AG04449 (cell line): Measurements from ENCODE around the gene ITFG1.

ENCODE experiments used
- CTCF ChIA-PET: fragments of 350-600 bp; formaldehyde crosslinking; extraction: SDS; loops from one replicate; lab custom pipeline; 2021; ENCODE audit warnings: antibody characterized with exemption; lab: Yijun Ruan, JAX
- POLR2A ChIA-PET: fragments of 400-600, 350-600 bp; formaldehyde crosslinking; extraction: SDS; loops from one replicate; lab custom pipeline; 2020; ENCODE audit warnings: antibody characterized with exemption, inconsistent platforms; lab: Yijun Ruan, JAX
- DNase-seq: peaks from one replicate; pipeline ENCODE4 v3.0.0-alpha.2; 2010; ENCODE audit warnings: low read depth, low spot score
- H3K4me3 ChIP-seq: 2 replicates; pipeline ENCODE4 v1.5.1; 2011; ENCODE audit warnings: low read depth, mild to moderate bottlenecking, control low read depth, low read length
- TF ChIP-seq, protein P1 (sequence below): IDR thresholded peaks from one replicate; pipeline ENCODE4 v1.5.1; 2011; ENCODE audit warnings: mild to moderate bottlenecking, moderate library complexity, low read length, control low read depth, inconsistent platforms; ENCODE audit not compliant: insufficient read depth; ENCODE audit errors: missing control alignments

The ITFG1 gene

DNA sequence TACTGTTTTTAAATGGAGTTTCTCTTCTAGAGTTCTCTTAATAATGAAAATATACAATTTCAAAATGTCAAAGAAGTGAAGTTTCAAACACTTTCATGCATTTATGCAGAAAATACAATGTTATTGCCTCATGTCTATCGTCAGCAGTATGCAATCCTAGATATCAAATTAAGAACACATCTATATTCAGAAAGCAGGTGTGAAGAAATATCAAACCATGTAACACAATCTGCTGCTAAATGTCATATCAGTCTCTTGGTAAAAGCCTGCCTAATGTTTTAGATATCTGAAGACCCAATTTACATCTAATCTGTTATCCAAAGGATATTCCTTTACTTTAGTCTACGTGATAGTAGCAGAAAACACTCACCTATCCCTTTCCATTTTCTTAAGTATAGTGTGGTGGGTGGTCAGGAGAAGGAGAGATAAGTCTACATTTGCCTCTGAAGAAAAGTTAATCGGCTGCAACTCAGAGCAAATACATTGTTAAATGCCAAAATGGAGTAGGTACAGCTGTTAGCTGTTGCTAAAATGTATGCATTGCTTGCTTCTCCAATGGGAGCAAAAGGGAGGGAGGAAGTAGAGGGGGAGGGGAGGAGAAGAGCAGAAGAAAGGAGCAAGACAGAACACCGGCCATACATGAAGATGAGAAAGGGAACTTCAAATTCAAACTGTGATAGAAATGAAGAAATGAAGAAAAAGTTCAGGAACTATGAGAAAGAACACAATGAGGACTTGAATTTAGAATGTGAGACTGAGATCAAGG, 64.9 kb downstream of the ITFG1 start:
- no peak overlapping the region for H3K4me3 ChIP-seq
- CTCF ChIA-PET, result no interaction called here
- no peak for DNase-seq
- TF ChIP-seq, protein P1, sequence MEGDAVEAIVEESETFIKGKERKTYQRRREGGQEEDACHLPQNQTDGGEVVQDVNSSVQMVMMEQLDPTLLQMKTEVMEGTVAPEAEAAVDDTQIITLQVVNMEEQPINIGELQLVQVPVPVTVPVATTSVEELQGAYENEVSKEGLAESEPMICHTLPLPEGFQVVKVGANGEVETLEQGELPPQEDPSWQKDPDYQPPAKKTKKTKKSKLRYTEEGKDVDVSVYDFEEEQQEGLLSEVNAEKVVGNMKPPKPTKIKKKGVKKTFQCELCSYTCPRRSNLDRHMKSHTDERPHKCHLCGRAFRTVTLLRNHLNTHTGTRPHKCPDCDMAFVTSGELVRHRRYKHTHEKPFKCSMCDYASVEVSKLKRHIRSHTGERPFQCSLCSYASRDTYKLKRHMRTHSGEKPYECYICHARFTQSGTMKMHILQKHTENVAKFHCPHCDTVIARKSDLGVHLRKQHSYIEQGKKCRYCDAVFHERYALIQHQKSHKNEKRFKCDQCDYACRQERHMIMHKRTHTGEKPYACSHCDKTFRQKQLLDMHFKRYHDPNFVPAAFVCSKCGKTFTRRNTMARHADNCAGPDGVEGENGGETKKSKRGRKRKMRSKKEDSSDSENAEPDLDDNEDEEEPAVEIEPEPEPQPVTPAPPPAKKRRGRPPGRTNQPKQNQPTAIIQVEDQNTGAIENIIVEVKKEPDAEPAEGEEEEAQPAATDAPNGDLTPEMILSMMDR, result no peak
- POLR2A ChIA-PET, result no interaction called here

DNA sequence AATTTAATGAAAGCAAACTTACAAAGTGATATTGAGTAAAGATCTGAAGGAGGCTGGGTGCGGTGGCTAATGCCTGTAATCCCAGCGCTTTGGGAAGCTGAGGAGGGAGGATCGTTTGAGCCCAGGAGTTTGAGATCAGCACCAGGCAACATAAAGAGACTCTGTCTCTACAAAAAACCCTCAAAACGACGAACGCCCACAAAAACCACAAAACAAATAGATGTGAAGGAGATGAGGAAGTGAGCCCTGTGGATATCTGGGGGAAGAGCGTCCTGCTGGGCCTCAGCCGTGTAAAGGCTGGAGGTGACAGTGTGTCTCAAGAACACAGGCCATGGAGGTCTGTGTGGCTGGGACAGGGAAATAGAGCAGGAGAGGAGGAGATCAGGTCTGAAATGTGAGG, 68.8 kb downstream of the ITFG1 start:
- no peak overlapping the region for H3K4me3 ChIP-seq
- no peak for DNase-seq
- CTCF ChIA-PET, result no interaction called here
- TF ChIP-seq, protein P1, result no peak
- POLR2A ChIA-PET, result no interaction called here

DNA sequence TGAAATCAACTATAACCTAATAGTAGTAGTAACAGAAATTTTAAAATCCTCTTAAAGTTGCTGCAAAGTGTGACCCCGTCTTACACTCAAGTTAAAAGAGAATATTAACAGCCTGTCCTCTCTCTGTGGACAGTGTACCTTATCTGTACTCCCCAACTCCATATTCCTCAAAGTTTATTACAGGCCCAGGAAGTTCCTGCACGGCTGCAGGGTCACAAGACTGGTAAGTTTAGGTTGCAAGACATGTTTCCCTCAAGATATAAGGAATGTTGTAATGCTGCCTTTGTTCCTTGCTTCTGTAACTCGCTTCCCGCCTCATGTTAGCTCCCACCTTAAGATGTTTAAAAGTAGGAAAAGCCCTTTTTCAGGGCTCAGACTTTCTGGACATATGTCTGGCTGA, 72.2 kb downstream of the ITFG1 start:
- TF ChIP-seq, protein P1, result no peak
- CTCF ChIA-PET, result interaction anchor here (1.1 kb wide), 1 partner anchor 193 kb away, joined by 3 read pairs; no protein-coding TSS in a partner anchor
- H3K4me3 ChIP-seq, result no peak overlapping the region
- POLR2A ChIA-PET, result no interaction called here
- no peak for DNase-seq

DNA sequence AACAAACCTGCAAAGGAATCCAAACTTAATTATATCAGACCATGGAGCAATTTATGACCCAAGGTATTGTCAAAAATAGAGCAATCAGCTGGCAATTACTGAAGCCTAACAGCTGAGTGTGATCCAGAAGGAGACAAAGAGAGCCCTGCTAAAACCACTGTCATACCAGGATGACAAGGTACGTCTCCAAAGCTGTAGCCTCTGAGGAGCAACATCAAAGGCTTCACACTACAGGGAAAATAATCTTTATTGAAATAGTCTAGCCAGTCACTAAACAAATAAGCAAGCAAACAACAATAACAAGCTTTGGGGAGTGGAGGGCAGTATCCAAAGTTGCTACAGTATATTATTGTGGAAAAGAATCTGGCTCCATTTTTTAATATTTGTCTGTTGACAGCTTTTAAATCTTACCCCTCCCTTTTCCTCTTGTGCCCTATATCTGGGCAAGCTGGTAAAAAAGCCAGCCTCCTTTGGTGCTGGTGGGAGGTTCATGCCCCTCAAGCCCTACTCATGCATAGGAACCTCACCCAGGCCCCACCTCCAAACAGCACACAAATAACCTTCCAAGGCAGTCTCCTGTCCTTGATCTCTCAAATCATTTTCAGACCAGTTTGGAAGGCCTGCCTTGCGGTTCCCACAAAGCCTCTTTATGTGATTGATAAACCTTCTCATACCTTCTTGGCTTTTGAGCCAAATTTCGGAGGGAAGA, 73.7 kb downstream of the ITFG1 start:
- TF ChIP-seq, protein P1, result no peak
- ChIA-PET POLR2A (no interaction called here), CTCF (interaction anchor here (0.9 to 1.1 kb wide), 2 partner anchors 195 to 245 kb away, joined by 3 read pairs; no protein-coding TSS in a partner anchor)
- no peak overlapping the region for H3K4me3 ChIP-seq
- no peak for DNase-seq

DNA sequence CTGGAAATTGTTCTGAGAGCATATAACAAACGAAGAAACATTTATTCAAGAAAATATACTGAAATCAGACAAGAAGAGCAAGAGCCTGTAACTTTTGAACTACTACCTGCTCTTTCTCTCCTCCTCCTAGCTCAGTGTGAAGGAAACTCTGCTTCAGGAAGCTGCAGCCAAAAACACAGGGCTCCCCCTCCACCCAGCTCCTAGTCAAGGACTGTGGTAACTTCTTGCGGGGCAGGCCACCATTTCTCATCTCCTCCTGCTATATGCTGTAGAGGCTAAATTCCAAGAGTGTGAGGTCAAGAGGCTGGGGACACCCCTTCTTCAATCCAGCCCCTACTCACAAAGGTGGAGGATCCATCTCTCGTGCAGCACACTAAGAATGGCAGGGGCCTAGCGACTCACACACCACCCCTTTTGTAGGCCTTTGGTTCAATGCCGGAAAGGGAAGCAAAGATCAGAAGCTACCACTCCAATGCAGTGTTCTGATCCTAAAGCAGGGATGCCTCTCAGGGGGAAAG, 74.6 kb downstream of the ITFG1 start:
- DNase-seq, result no peak
- ChIA-PET POLR2A (no interaction called here), CTCF (interaction anchor here (0.9 kb wide), 2 partner anchors 74 to 244 kb away, joined by 3 read pairs; no protein-coding TSS in a partner anchor)
- H3K4me3 ChIP-seq, result no peak overlapping the region
- TF ChIP-seq, protein P1, result no peak

DNA sequence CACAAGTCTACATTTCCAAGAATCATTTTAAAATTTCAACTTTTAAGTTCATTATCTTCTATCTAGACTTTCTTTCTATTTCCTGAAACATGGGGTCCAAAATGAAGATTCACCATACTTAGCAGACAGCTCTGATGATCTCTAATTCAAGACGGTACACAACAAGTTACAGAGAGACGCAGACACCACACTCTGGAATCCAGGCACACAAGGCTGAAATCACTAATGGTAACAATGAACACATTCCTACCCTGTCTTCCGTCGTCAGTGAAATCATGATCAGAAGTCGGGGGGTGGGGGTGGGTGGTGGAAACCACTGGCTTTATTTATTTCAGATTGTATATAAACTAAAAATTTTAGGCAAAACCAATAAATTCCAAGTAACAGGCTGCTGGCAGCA, 78.5 kb downstream of the ITFG1 start:
- TF ChIP-seq, protein P1, result no peak
- no peak overlapping the region for H3K4me3 ChIP-seq
- no peak for DNase-seq
- ChIA-PET POLR2A (no interaction called here), CTCF (no interaction called here)
